ENCODE data around the gene SH3BP1.

Gene SH3BP1

GRCh38 chr22:37632174-37633088 lies 7.0 kb upstream of the SH3BP1 start:
- H3K36me3 Mint-ChIP-seq = peaks cover 9% of the 10 kb centered on the region
- peak overlapping the region; percentile 8 for H3K4me3 Mint-ChIP-seq
- H3K9me3 Mint-ChIP-seq = no peaks in the 10 kb centered on the region
- H3K4me1 Mint-ChIP-seq = peaks cover 73% of the 10 kb centered on the region
- DNase-seq = peak; percentile 32
- H3K27me3 Mint-ChIP-seq = no peaks in the 10 kb centered on the region
- H3K27ac Mint-ChIP-seq = peak overlapping the region; percentile 90
- CTCF ChIA-PET = interaction anchor here (1.2 to 28.2 kb wide), 9 partner anchors 7 to 63 kb away, joined by 3 to 506 read pairs (median 6); partner anchors contain the start of genes GGA1, LGALS1 and NOL12

GRCh38 chr22:37633089-37633624 lies 6.3 kb upstream of the SH3BP1 start:
- CTCF ChIA-PET = interaction anchor here (1.1 to 28.2 kb wide), 12 partner anchors 8 to 147 kb away, joined by 3 to 506 read pairs (median 6); partner anchors contain the start of genes GGA1, LGALS1, MFNG and NOL12
- H3K4me1 Mint-ChIP-seq = peaks cover 73% of the 10 kb centered on the region
- H3K36me3 Mint-ChIP-seq = peaks cover 9% of the 10 kb centered on the region
- peak overlapping the region; percentile 37 for H3K4me3 Mint-ChIP-seq
- peak overlapping the region; percentile 90 for H3K27ac Mint-ChIP-seq
- no peaks in the 10 kb centered on the region for H3K9me3 Mint-ChIP-seq
- DNase-seq = peak; percentile 41
- H3K27me3 Mint-ChIP-seq = no peaks in the 10 kb centered on the region

GRCh38 chr22:37633625-37634416 lies 5.6 kb upstream of the SH3BP1 start:
- peaks cover 9% of the 10 kb centered on the region for H3K36me3 Mint-ChIP-seq
- H3K27ac Mint-ChIP-seq = peak overlapping the region; percentile 90
- peak overlapping the region; percentile 46 for H3K4me3 Mint-ChIP-seq
- H3K27me3 Mint-ChIP-seq = no peaks in the 10 kb centered on the region
- peaks cover 73% of the 10 kb centered on the region for H3K4me1 Mint-ChIP-seq
- no peaks in the 10 kb centered on the region for H3K9me3 Mint-ChIP-seq
- CTCF ChIA-PET = interaction anchor here (1.1 to 28.2 kb wide), 13 partner anchors 9 to 148 kb away, joined by 3 to 506 read pairs (median 5); partner anchors contain the start of genes GGA1, LGALS1, MFNG and NOL12
- peak; percentile 67 for DNase-seq

GRCh38 chr22:37634417-37634924 lies 5.0 kb upstream of the SH3BP1 start:
- Mint-ChIP-seq H3K27me3 (no peaks in the 10 kb centered on the region), H3K36me3 (peaks cover 9% of the 10 kb centered on the region), H3K4me1 (peaks cover 71% of the 10 kb centered on the region), H3K27ac (peak overlapping the region; percentile 90), H3K9me3 (no peaks in the 10 kb centered on the region), H3K4me3 (peak overlapping the region; percentile 46)
- peak; percentile 38 for DNase-seq
- CTCF ChIA-PET = interaction anchor here (1.1 to 28.2 kb wide), 11 partner anchors 9 to 149 kb away, joined by 3 to 506 read pairs (median 6); partner anchors contain the start of genes GGA1, LGALS1, MFNG and NOL12

GRCh38 chr22:37635157-37635556 lies 4.3 kb upstream of the SH3BP1 start:
- DNase-seq = no peak
- CTCF ChIA-PET = interaction anchor here (1.3 to 28.2 kb wide), 6 partner anchors 8 to 41 kb away, joined by 3 to 506 read pairs (median 16); partner anchors contain the start of genes GGA1, LGALS1, NOL12 and PDXP
- no peaks in the 10 kb centered on the region for H3K27me3 Mint-ChIP-seq
- H3K36me3 Mint-ChIP-seq = peaks cover 9% of the 10 kb centered on the region
- no peak overlapping the region for H3K4me3 Mint-ChIP-seq
- no peaks in the 10 kb centered on the region for H3K9me3 Mint-ChIP-seq
- H3K4me1 Mint-ChIP-seq = peaks cover 71% of the 10 kb centered on the region
- H3K27ac Mint-ChIP-seq = peak overlapping the region; percentile 89

- Mint-ChIP-seq H3K27ac (peak overlapping the region; percentile 89), H3K4me1 (peaks cover 74% of the 10 kb centered on the region), H3K4me3 (peak overlapping the region; percentile 49), H3K36me3 (peaks cover 13% of the 10 kb centered on the region), H3K27me3 (no peaks in the 10 kb centered on the region), H3K9me3 (no peaks in the 10 kb centered on the region)
- CTCF ChIA-PET = interaction anchor here (0.8 to 28.2 kb wide), 10 partner anchors 9 to 95 kb away, joined by 3 to 506 read pairs (median 4); partner anchors contain the start of genes LGALS1, NOL12 and PDXP
- DNase-seq = peak; percentile 59
These were observed 3.1 kb upstream of the SH3BP1 start for GRCh38 chr22:37636186-37636948.

GRCh38 chr22:37636949-37637273 lies 2.6 kb upstream of the SH3BP1 start:
- Mint-ChIP-seq H3K27ac (peak overlapping the region; percentile 89), H3K36me3 (peaks cover 15% of the 10 kb centered on the region), H3K27me3 (no peaks in the 10 kb centered on the region), H3K4me3 (peak overlapping the region; percentile 7), H3K9me3 (no peaks in the 10 kb centered on the region), H3K4me1 (peaks cover 76% of the 10 kb centered on the region)
- CTCF ChIA-PET = interaction anchor here (0.6 to 28.2 kb wide), 11 partner anchors 9 to 95 kb away, joined by 3 to 506 read pairs (median 4); partner anchors contain the start of genes LGALS1, NOL12 and PDXP
- no peak for DNase-seq

- Mint-ChIP-seq H3K4me1 (peaks cover 82% of the 10 kb centered on the region), H3K27ac (peak overlapping the region; percentile 87), H3K4me3 (peak overlapping the region; percentile 99), H3K27me3 (no peaks in the 10 kb centered on the region), H3K9me3 (no peaks in the 10 kb centered on the region), H3K36me3 (peaks cover 22% of the 10 kb centered on the region)
- peak; percentile 72 for DNase-seq
- CTCF ChIA-PET = interaction anchor here (0.9 to 28.2 kb wide), 6 partner anchors 9 to 38 kb away, joined by 3 to 506 read pairs (median 4); partner anchors contain the start of genes LGALS1, NOL12 and PDXP
These were observed 939 bp upstream of the SH3BP1 start for GRCh38 chr22:37638391-37639069.

GRCh38 chr22:37639771-37640590 lies 512 bp downstream of the SH3BP1 start:
- Mint-ChIP-seq H3K27ac (peak overlapping the region; percentile 98), H3K4me1 (peaks cover 73% of the 10 kb centered on the region), H3K27me3 (no peaks in the 10 kb centered on the region), H3K36me3 (peaks cover 30% of the 10 kb centered on the region), H3K4me3 (peak overlapping the region; percentile 99), H3K9me3 (no peaks in the 10 kb centered on the region)
- DNase-seq = peak; percentile 63
- CTCF ChIA-PET = interaction anchor here (0.6 to 28.2 kb wide), 5 partner anchors 10 to 240 kb away, joined by 3 to 506 read pairs (median 5); partner anchors contain the start of genes LGALS1 and NOL12

GRCh38 chr22:37640591-37641560 lies 1.4 kb downstream of the SH3BP1 start:
- CTCF ChIA-PET = interaction anchor here (0.6 to 28.2 kb wide), 10 partner anchors 8 to 239 kb away, joined by 3 to 506 read pairs (median 8); partner anchors contain the start of genes GGA1, LGALS1, NOL12 and PDXP
- H3K27me3 Mint-ChIP-seq = no peaks in the 10 kb centered on the region
- peaks cover 38% of the 10 kb centered on the region for H3K36me3 Mint-ChIP-seq
- H3K4me1 Mint-ChIP-seq = peaks cover 65% of the 10 kb centered on the region
- DNase-seq = peak; percentile 47
- peak overlapping the region; percentile 99 for H3K4me3 Mint-ChIP-seq
- H3K27ac Mint-ChIP-seq = peak overlapping the region; percentile 98
- no peaks in the 10 kb centered on the region for H3K9me3 Mint-ChIP-seq

GRCh38 chr22:37641561-37641949 lies 2.1 kb downstream of the SH3BP1 start:
- H3K27me3 Mint-ChIP-seq = no peaks in the 10 kb centered on the region
- H3K36me3 Mint-ChIP-seq = peaks cover 40% of the 10 kb centered on the region
- peak overlapping the region; percentile 70 for H3K27ac Mint-ChIP-seq
- CTCF ChIA-PET = interaction anchor here (0.8 to 28.2 kb wide), 9 partner anchors 9 to 35 kb away, joined by 3 to 506 read pairs (median 10); partner anchors contain the start of genes GGA1, LGALS1, NOL12 and PDXP
- H3K9me3 Mint-ChIP-seq = no peaks in the 10 kb centered on the region
- H3K4me1 Mint-ChIP-seq = peaks cover 58% of the 10 kb centered on the region
- no peak for DNase-seq
- peak overlapping the region; percentile 99 for H3K4me3 Mint-ChIP-seq

All from activated naive CD4-positive, alpha-beta T cell treated with anti-CD3 and anti-CD28 coated beads, Interleukin-2, amount 10 ng/mL, durations not matched to agents 7 days and 5 days (primary cell).